Pancreas (tissue), 10 donors: ENCODE measurements around the gene TRIP10. TPM values are rescaled to one million over a fixed set of nuclear protein-coding genes. Genes with fewer than 3 reads are reported as not detected.
A peak's percentile ranks its signal among the peaks of the same experiment; 100 is the strongest.

Experiments
- ATAC-seq, 4 donors: fragments of 200-7000 bp; cut with Tn5 transposase; one replicate each; pipeline versions ENCODE4 v1.8.0 to v1.9.1; 2020; ENCODE audit warnings: mild to moderate bottlenecking in 4 of 4, moderate library complexity in 4 of 4
- DNase-seq, 6 donors: peaks; one replicate each; pipeline ENCODE4 v3.0.0-alpha.2; 2020
- FAIRE-seq: peaks from 2 replicates; lab custom pipeline; 2012; peaks lifted over from hg19 to GRCh38; lab: Jason Lieb, UNC
- H3K27ac ChIP-seq, 4 donors: fragments of 200-600 bp; sonication (generic); 1 replicate in 3 of 4; 2 replicates in 1 of 4; pipeline versions ENCODE4 v1.5.0 to v1.8.0; 2020
- H3K27me3 ChIP-seq, 4 donors: fragments of 200-600 bp; one replicate each; pipeline ENCODE4 v1.8.0; 2021
- H3K36me3 ChIP-seq, 3 donors: fragments of 200-600 bp; sonication (generic) in 1 of 3; one replicate each; pipeline versions ENCODE4 v1.5.0 to v1.8.0; 2020 to 2021
- H3K4me1 ChIP-seq, 3 donors: fragments of 200-600 bp; one replicate each; pipeline ENCODE4 v1.8.0; 2021
- H3K4me3 ChIP-seq, 4 donors: fragments of 200-600 bp; sonication (generic) in 2 of 4; one replicate each; pipeline versions ENCODE4 v1.5.0 to v1.8.0; 2020 to 2021
- H3K9me3 ChIP-seq, 4 donors: fragments of 200-600 bp; one replicate each; pipeline ENCODE4 v1.8.0; 2021
- WGBS, 2 donors: extraction: QIAGEN DNeasy Blood & Tissue Kit; methylation state at CpG; one replicate each; pipeline ENCODE4 v1.1.7; 2013; 5-methylcytosine and 5-hydroxymethylcytosine counted together
- intact Hi-C, 3 donors: fragments of 100-400 bp; cut with DNase I; formaldehyde crosslinking; loops; one replicate each; pipeline versions ENCODE4 v1.11.1 to v1.14.2; 2022
- polyA plus RNA-seq, 2 donors: library from polyadenylated mRNA; stranded (reverse); fragments of 200-250 nt; gene quantifications; one replicate each; pipeline ENCODE4 v1.2.3, GENCODE V29; 2013
- total RNA-seq, 6 donors: library from RNA; stranded (reverse); fragmentation: NEBNext Ultra II Directional in 4 of 6; extraction: Animal tissue kit (Norgen Biotek cat#: 25700) in 4 of 6; gene quantifications; one replicate each; pipeline versions ENCODE4 v1.2.1 to v1.2.4, GENCODE V29; 2021 to 2023
- TF ChIP-seq, protein P1 (sequence below), 4 donors: fragments of 200-600 bp; sonication (generic) in 3 of 4; IDR thresholded peaks; one replicate each; pipeline versions ENCODE4 v1.5.0 to v1.8.0; 2021; ENCODE audit warnings: antibody characterized with exemption in 4 of 4
- donor health status: healthy with polysubstance abuse.
- donor health status: DM: no; HTN: no; CAD: no; lungs with moderate emphysema.
- donor health status: DM: no; HTN: no; CAD: no.
- donor health status: control.
- donor health status: control.
- donor health status: Bipolar disorder and iron deficiency.
- donor health status: DM: yes; HTN: yes; CAD: no.
- donor health status: DM: no; HTN: no; CAD: no.
- donor health status: DM: no; HTN: no; CAD: no.
- donor health status: DM: yes; HTN: yes; CAD: no.

The TRIP10 gene
- total and polyA plus RNA-seq, 8 donors = 16.4 to 102 (median 24.8) TPM

DNA sequence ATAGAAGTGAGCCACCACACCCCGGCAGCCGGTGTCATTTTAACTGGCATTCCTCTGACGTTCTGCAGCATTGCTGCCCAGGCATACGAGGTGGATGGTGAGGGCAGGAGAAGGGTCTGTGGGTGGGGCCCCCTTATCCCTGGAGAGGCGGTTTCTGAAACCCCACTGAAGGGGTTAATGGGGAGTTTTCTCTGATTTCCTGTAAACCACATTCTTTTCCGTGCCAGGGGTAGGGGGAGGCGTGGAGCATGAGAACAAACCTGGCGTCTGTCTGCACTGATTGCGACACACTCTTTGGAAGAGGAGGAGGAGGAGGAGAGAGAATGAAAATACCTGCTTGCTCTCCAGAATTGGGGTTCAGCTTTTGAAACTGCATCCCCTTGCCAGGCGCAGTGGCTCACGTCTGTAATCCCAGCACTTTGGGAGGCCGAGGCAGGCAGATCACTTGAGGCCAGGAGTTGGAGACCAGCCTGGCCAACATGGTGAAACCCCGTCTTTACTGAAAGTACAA lies 16.3 kb upstream of the TRIP10 start:
- 12 to 15% methylated on average over 13 of the region's 13 CpGs for WGBS, 2 donors
- DNase-seq (peak in 5 of 6 donors; percentile 52 to 83 (median 74)), FAIRE-seq (no peak), ATAC-seq (peak; percentile 56 to 77 (median 73))
- H3K27ac ChIP-seq = peak overlapping the region; percentile 62 to 86 (median 78)
- H3K4me1 ChIP-seq = peaks cover 7 to 58% (median 39%) of the 10 kb centered on the region in 3 donors
- H3K27me3 ChIP-seq = no peaks in the 10 kb centered on the region
- H3K36me3 ChIP-seq = no peaks in the 10 kb centered on the region
- peak overlapping the region in 1 of 4 donors; percentile 17 for H3K4me3 ChIP-seq
- TF ChIP-seq, protein P1, sequence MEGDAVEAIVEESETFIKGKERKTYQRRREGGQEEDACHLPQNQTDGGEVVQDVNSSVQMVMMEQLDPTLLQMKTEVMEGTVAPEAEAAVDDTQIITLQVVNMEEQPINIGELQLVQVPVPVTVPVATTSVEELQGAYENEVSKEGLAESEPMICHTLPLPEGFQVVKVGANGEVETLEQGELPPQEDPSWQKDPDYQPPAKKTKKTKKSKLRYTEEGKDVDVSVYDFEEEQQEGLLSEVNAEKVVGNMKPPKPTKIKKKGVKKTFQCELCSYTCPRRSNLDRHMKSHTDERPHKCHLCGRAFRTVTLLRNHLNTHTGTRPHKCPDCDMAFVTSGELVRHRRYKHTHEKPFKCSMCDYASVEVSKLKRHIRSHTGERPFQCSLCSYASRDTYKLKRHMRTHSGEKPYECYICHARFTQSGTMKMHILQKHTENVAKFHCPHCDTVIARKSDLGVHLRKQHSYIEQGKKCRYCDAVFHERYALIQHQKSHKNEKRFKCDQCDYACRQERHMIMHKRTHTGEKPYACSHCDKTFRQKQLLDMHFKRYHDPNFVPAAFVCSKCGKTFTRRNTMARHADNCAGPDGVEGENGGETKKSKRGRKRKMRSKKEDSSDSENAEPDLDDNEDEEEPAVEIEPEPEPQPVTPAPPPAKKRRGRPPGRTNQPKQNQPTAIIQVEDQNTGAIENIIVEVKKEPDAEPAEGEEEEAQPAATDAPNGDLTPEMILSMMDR (IDR thresholded peaks at IDR 0.05) = no peak
- intact Hi-C loops = no loop called here
- no peaks in the 10 kb centered on the region for H3K9me3 ChIP-seq

DNA sequence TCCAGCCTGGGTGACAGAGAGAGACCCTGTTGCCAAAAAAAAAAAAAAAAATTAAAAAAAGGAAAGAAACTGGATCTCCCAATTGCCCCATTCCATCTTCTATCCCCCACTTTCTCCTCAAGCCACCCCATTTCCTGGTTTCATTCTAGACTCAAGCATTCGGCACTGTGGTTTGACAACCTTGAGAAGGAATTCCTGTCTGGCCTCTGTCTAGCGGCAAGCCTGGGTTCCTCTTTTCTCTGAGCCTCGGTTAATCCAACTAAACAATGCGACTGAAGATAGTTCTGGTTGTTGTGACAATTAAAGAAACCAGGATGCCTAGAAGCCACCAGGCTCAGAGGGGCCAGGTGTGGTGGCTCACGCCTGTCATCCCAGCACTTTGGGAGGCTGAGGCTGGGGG lies 15.7 kb upstream of the TRIP10 start:
- H3K27ac ChIP-seq = peak overlapping the region; percentile 62 to 86 (median 78)
- TF ChIP-seq, protein P1 (IDR thresholded peaks at IDR 0.05) = no peak
- H3K27me3 ChIP-seq = no peaks in the 10 kb centered on the region
- H3K4me1 ChIP-seq = peaks cover 7 to 62% (median 39%) of the 10 kb centered on the region in 3 donors
- ATAC-seq (peak in 1 of 4 donors; percentile 12), DNase-seq (no peak), FAIRE-seq (no peak)
- no peaks in the 10 kb centered on the region for H3K9me3 ChIP-seq
- 52 to 58% methylated on average over 5 of the region's 5 CpGs for WGBS, 2 donors
- no peaks in the 10 kb centered on the region for H3K36me3 ChIP-seq
- H3K4me3 ChIP-seq = peak overlapping the region in 1 of 4 donors; percentile 17
- intact Hi-C loops = no loop called here

DNA sequence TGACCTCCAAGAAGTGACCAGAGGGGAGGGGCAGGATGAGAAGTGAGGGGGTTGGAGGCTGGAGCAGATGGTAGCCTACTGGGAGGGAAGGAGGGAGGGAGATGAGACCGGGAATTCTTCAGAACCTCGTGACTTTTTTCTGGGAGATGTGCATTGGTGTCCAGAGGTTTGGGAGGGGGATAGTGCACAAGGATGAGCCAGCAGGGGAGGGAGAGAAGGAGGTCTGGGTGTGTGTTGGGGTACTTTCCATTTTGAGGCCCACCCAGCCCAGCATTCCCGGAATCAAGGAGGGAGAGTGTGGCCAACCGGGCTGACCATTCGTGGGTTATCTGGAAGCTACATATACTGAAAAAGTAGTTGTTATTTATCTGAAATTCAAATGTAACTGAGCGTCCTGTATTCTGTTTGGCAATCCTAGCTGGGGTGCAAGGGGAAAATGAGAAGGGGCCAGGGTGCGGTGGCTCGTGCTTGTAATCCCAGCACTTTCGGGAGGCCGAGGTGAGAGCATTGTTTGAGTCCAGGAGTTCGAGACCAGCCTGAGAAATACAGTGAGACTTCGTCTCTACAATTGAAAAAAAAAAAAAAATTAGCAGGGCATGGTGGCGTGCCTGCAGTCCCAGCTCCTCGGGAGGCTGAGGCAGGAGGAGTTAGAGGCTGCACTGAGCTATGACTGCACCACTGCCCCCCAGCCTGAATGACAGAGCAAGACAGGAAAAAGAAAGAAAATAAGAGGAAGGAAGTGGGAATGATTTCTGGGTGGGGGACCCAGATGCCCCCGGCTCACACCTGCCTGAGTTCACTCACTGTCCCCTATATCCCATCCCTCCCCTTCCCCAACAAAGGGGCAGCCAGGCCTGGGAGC lies 14.6 kb upstream of the TRIP10 start:
- FAIRE-seq = no peak
- no peaks in the 10 kb centered on the region for H3K36me3 ChIP-seq
- no peaks in the 10 kb centered on the region for H3K9me3 ChIP-seq
- peak overlapping the region; percentile 18 to 86 (median 73) for H3K27ac ChIP-seq
- H3K4me3 ChIP-seq = peak overlapping the region in 1 of 4 donors; percentile 4
- ATAC-seq = peak in 1 of 4 donors; percentile 1
- no peak for DNase-seq
- TF ChIP-seq, protein P1 (IDR thresholded peaks at IDR 0.05) = no peak
- H3K4me1 ChIP-seq = peaks cover 7 to 65% (median 39%) of the 10 kb centered on the region in 3 donors
- WGBS, 2 donors = 67% methylated on average over 15 of the region's 15 CpGs
- H3K27me3 ChIP-seq = no peaks in the 10 kb centered on the region
- intact Hi-C loops = no loop called here

DNA sequence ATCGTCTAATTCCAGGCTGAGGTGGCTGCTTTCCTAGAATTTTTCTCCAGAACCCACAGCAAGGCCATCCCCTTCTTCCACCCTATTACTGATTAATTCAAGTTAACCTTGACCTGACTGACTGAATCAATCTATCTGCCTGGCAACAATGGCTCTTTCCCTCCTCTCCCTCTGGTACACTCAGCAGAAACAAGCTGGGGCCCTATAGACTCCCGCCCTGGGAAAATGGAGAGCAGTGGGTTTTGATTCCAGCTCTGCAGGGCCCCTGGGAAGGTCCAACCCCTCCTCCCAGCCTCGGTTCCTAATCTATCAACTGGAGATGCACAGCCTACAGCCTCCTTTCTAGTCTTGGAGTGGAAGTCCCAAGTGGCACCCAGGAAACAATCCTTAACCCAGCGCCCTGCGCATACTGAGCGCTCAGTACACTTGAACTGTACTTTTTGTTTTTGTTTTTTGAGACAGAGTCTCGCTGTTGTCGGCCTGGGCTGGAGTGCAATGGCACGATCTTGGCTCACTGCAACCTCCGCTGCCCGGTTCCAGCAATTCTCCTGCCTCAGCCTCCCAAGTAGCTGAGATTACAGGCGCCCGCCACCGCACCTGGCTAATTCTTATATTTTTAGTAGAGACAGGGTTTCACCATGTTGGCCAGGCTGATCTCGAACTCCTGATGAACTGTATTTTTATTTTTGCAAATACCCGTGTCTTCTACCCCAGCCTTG lies 13.8 kb upstream of the TRIP10 start:
- FAIRE-seq (no peak), DNase-seq (no peak), ATAC-seq (peak; percentile 39 to 71 (median 54))
- intact Hi-C loops = no loop called here
- Histone ChIP-seq H3K9me3 (no peaks in the 10 kb centered on the region), H3K4me3 (peak overlapping the region in 1 of 4 donors; percentile 4), H3K4me1 (peaks cover 7 to 65% (median 39%) of the 10 kb centered on the region in 3 donors), H3K27ac (peak overlapping the region; percentile 18 to 86 (median 73)), H3K27me3 (no peaks in the 10 kb centered on the region), H3K36me3 (no peaks in the 10 kb centered on the region)
- TF ChIP-seq, protein P1 (IDR thresholded peaks at IDR 0.05) = no peak
- WGBS, 2 donors = 73 to 74% methylated on average over 16 of the region's 16 CpGs
